ENCODE results near the gene MAGEE1.

The MAGEE1 gene

DNA sequence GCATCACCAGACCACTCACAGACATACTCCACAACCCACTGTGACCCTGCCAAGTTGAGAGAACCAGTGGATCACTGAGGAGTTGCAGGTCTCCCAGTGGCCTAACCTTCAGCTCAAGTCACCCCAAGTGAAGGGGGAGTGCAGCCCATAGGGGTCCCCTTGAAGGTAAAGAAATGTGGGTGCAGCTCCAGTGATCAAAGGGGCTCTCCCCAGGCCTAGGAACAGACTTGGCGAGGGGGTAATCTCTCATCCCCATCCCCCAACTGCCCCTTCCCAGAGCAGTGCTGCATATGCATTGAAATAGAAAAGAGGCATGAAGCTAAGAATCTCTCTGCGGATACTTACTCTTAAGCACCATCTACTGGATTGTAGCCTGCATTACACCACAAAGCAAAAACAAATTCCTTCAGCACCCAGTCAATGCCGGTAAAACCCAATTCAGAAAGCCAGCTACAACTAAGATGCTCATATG is 27.0 kb downstream of the MAGEE1 start:
- no peaks in the 10 kb centered on the region for H3K36me3 ChIP-seq (ENCODE audit: control insufficient read depth in 2 of 2, insufficient read depth in 2 of 2, low read length in 2 of 2)
- H3K9ac ChIP-seq (ENCODE audit: low read depth in 1 of 2, low read length in 2 of 2) = no peak overlapping the region
- H3K9me3 ChIP-seq (ENCODE audit: control insufficient read depth in 2 of 2, low read length in 2 of 2) = no peaks in the 10 kb centered on the region
- H3K4me1 ChIP-seq (ENCODE audit: control insufficient read depth in 2 of 2, insufficient read depth in 2 of 2, low read length in 2 of 2) = no peaks in the 10 kb centered on the region
- H3K27ac ChIP-seq (ENCODE audit: low read depth in 2 of 2, low read length in 2 of 2) = no peak overlapping the region
- no peak overlapping the region for H3K4me3 ChIP-seq (ENCODE audit: low read length in 2 of 2)
- no peaks in the 10 kb centered on the region for H3K27me3 ChIP-seq (ENCODE audit: control insufficient read depth in 2 of 2, insufficient read depth in 2 of 2, low read length in 2 of 2)

DNA sequence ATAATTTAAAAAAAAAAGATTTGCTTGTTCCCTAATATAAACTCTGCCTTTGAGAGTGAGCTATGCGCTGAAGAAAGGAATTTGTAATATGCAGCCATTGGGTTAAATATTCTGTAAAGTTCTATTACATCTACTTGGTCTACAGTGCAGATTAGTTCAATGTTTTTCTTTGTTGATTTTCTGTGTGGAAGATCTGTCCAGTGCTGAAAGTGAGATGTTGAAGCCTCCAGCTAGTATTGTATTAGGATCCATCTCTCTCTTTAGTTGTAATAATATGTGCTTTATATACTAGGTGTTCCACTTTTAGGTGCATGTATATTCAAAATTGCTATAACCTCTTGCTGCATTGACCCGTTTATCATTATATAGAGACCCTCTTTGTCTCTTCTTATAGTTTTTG is 49.8 kb downstream of the MAGEE1 start:
- H3K36me3 ChIP-seq (ENCODE audit: control insufficient read depth in 2 of 2, insufficient read depth in 2 of 2, low read length in 2 of 2) = no peaks in the 10 kb centered on the region
- no peaks in the 10 kb centered on the region for H3K4me1 ChIP-seq (ENCODE audit: control insufficient read depth in 2 of 2, insufficient read depth in 2 of 2, low read length in 2 of 2)
- H3K9ac ChIP-seq (ENCODE audit: low read depth in 1 of 2, low read length in 2 of 2) = no peak overlapping the region
- no peak overlapping the region for H3K27ac ChIP-seq (ENCODE audit: low read depth in 2 of 2, low read length in 2 of 2)
- no peaks in the 10 kb centered on the region for H3K9me3 ChIP-seq (ENCODE audit: control insufficient read depth in 2 of 2, low read length in 2 of 2)
- H3K27me3 ChIP-seq (ENCODE audit: control insufficient read depth in 2 of 2, insufficient read depth in 2 of 2, low read length in 2 of 2) = no peaks in the 10 kb centered on the region
- H3K4me3 ChIP-seq (ENCODE audit: low read length in 2 of 2) = no peak overlapping the region
